GM23248 (cell line): ENCODE data around the gene IL26. TPM values are rescaled to one million over a fixed set of nuclear protein-coding genes. Genes with fewer than 3 reads are reported as not detected.

ENCODE experiments used
- DNase-seq: peaks from one replicate; pipeline ENCODE4 v3.0.0-alpha.2; 2015
- H2AFZ ChIP-seq: fragments of 200-600 bp; sonication (generic); 2 replicates; pipeline ENCODE4 v1.6.1; 2016; ENCODE audit warnings: antibody characterized with exemption
- H3F3A ChIP-seq: fragments of 200-600 bp; sonication (generic); 2 replicates; pipeline ENCODE4 v1.6.1; 2016; ENCODE audit warnings: mild to moderate bottlenecking, antibody characterized with exemption, mixed run types; ENCODE audit not compliant: insufficient read depth
- H3K27ac ChIP-seq: fragments of 200-600 bp; sonication (generic); 2 replicates; pipeline ENCODE4 v1.5.1; 2016; ENCODE audit warnings: mild to moderate bottlenecking
- H3K27me3 ChIP-seq: fragments of 200-600 bp; sonication (generic); replicated peaks from 2 replicates; pipeline ENCODE4 v1.6.1; 2016; ENCODE audit warnings: mild to moderate bottlenecking; ENCODE audit not compliant: insufficient read depth
- H3K36me3 ChIP-seq: fragments of 200-600 bp; sonication (generic); 2 replicates; pipeline ENCODE4 v1.6.1; 2016; ENCODE audit warnings: low read depth, mild to moderate bottlenecking
- H3K4me1 ChIP-seq: fragments of 200-600 bp; sonication (generic); 2 replicates; pipeline ENCODE4 v1.6.1; 2016; ENCODE audit warnings: mild to moderate bottlenecking; ENCODE audit not compliant: insufficient read depth
- H3K4me2 ChIP-seq: fragments of 200-600 bp; sonication (generic); one replicate; pipeline ENCODE4 v1.6.1; 2016; ENCODE audit warnings: mild to moderate bottlenecking; ENCODE audit not compliant: unreplicated experiment
- H3K4me3 ChIP-seq: fragments of 200-600 bp; sonication (generic); 2 replicates; pipeline ENCODE4 v1.5.1; 2016; ENCODE audit warnings: mild to moderate bottlenecking
- H3K79me2 ChIP-seq: fragments of 200-600 bp; sonication (generic); 2 replicates; pipeline ENCODE4 v1.6.1; 2016; ENCODE audit warnings: mild to moderate bottlenecking; ENCODE audit not compliant: insufficient read depth
- H3K9ac ChIP-seq: fragments of 200-600 bp; sonication (generic); 2 replicates; pipeline ENCODE4 v1.6.1; 2016; ENCODE audit warnings: mild to moderate bottlenecking
- H3K9me2 ChIP-seq: fragments of 200-600 bp; sonication (generic); 2 replicates; pipeline ENCODE4 v1.6.1; 2016; ENCODE audit warnings: mixed run types, mild to moderate bottlenecking, moderate library complexity; ENCODE audit not compliant: insufficient read depth
- H3K9me3 ChIP-seq: fragments of 200-600 bp; sonication (generic); one replicate; pipeline ENCODE4 v1.6.1; 2017; ENCODE audit warnings: low read depth
- H4K20me1 ChIP-seq: fragments of 200-600 bp; sonication (generic); 2 replicates; pipeline ENCODE4 v1.6.0; 2016; ENCODE audit not compliant: insufficient read depth
- EZH2 ChIP-seq: fragments of 200-600 bp; sonication (generic); IDR thresholded peaks from 2 replicates; pipeline ENCODE4 v1.6.1; 2018; ENCODE audit warnings: antibody characterized with exemption, mild to moderate bottlenecking; ENCODE audit not compliant: insufficient read depth, poor library complexity, severe bottlenecking
- EZH2phosphoT487 ChIP-seq: fragments of 200-600 bp; sonication (generic); IDR thresholded peaks from 2 replicates; pipeline ENCODE4 v1.6.1; 2018; ENCODE audit warnings: antibody characterized with exemption, moderate library complexity, mild to moderate bottlenecking, low read depth; ENCODE audit not compliant: insufficient read depth
- WGBS, 2 experiments: methylation state at CpG; one replicate each; pipeline ENCODE4 v1.1.6; 2015 to 2017; ENCODE audit warnings: low lambda C conversion rate in 2 of 2, low coverage in 1 of 2; ENCODE audit errors: missing lambda C conversion rate in 2 of 2; 5-methylcytosine and 5-hydroxymethylcytosine counted together
- in situ Hi-C: fragments of 300-500 bp; cut with MboI; formaldehyde crosslinking; loops from 2 replicates; pipeline ENCODE4 v1.15.0; 2020
- polyA plus RNA-seq: library from polyadenylated mRNA; unstranded; fragments of >200 nt; fragmentation: Nextera tagmentation; extraction: Ambion mirVana; gene quantifications from 2 replicates; pipeline ENCODE4 v1.2.1, GENCODE V29; 2016
- total RNA-seq: library from RNA; depleted of rRNA; stranded (reverse); fragments of >200 nt; shearing (Covaris generic); gene quantifications from 2 replicates; pipeline ENCODE4 v1.2.3, GENCODE V29; 2014

IL26 gene
- total and polyA plus RNA-seq, 2 experiments from 2014 or later: not detected

- Histone ChIP-seq H3K79me2 (no peaks in the 10 kb centered on the region), H3K27me3 (peaks cover 31% of the 10 kb centered on the region), H3K4me3 (no peak within 1 kb of the TSS), H3K9me3 (no peaks in the 10 kb centered on the region), H3F3A (no peaks in the 10 kb centered on the region), H3K27ac (no peak within 1 kb of the TSS), H2AFZ (no peak within 1 kb of the TSS), H3K36me3 (no peaks in the 10 kb centered on the region), H3K9ac (no peak within 1 kb of the TSS), H3K4me1 (no peaks in the 10 kb centered on the region), H3K4me2 (no peak within 1 kb of the TSS), H4K20me1 (no peaks in the 10 kb centered on the region), H3K9me2 (no peaks in the 10 kb centered on the region)
- TF ChIP-seq EZH2 (no peak), EZH2phosphoT487 (no peak)
- WGBS, 2 experiments: 27 to 29% methylated on average over 5 of the region's 5 CpGs
- no peak for DNase-seq
- in situ Hi-C loops: no loop called here
These were observed 65.8 kb downstream of the IL26 start, which contains the start of gene IFNG for GRCh38 chr12:68159681-68160304. Gene IFNG (minus strand): TSS chr12:68159740. CDS start chr12:68159615, 125 bp downstream.

- peak; percentile 29 for DNase-seq
- TF ChIP-seq EZH2phosphoT487: no peak
- TF ChIP-seq EZH2: no peak
- Histone ChIP-seq H3K4me2 (no peak overlapping the region), H3K9ac (no peak overlapping the region), H3F3A (no peaks in the 10 kb centered on the region), H3K4me1 (no peaks in the 10 kb centered on the region), H3K36me3 (no peaks in the 10 kb centered on the region), H4K20me1 (no peaks in the 10 kb centered on the region), H3K79me2 (no peaks in the 10 kb centered on the region), H3K4me3 (no peak overlapping the region), H3K27ac (no peak overlapping the region), H2AFZ (no peak overlapping the region), H3K9me2 (no peaks in the 10 kb centered on the region), H3K27me3 (peaks cover 40% of the 10 kb centered on the region), H3K9me3 (no peaks in the 10 kb centered on the region)
- WGBS, 2 experiments: 52 to 60% methylated on average over 2 of the region's 2 CpGs
- in situ Hi-C loops: no loop called here
These were observed 67.2 kb downstream of the IL26 start for GRCh38 chr12:68158432-68158831.

GRCh38 chr12:68157380-68157779, 68.2 kb downstream of the IL26 start:
- H3K36me3 ChIP-seq: no peaks in the 10 kb centered on the region
- H3K9me3 ChIP-seq: no peaks in the 10 kb centered on the region
- H3K27ac ChIP-seq: no peak overlapping the region
- DNase-seq: no peak
- 55 to 56% methylated on average over 4 of the region's 4 CpGs for WGBS, 2 experiments
- peaks cover 34% of the 10 kb centered on the region; the same call in 1 of the 2 replicates for H3K27me3 ChIP-seq
- H3K9ac ChIP-seq: no peak overlapping the region
- TF ChIP-seq EZH2 (no peak), EZH2phosphoT487 (no peak)
- H3K9me2 ChIP-seq: no peaks in the 10 kb centered on the region
- no peaks in the 10 kb centered on the region for H4K20me1 ChIP-seq
- no peaks in the 10 kb centered on the region for H3K4me1 ChIP-seq
- no peaks in the 10 kb centered on the region for H3F3A ChIP-seq
- no peak overlapping the region for H3K4me2 ChIP-seq
- no peaks in the 10 kb centered on the region for H3K79me2 ChIP-seq
- in situ Hi-C loops: no loop called here
- H2AFZ ChIP-seq: no peak overlapping the region
- no peak overlapping the region for H3K4me3 ChIP-seq

GRCh38 chr12:68156636-68157035, 69.0 kb downstream of the IL26 start:
- Histone ChIP-seq H3K27me3 (peaks cover 34% of the 10 kb centered on the region; the same call in 1 of the 2 replicates), H3K4me2 (no peak overlapping the region), H3K9me2 (no peaks in the 10 kb centered on the region), H3F3A (no peaks in the 10 kb centered on the region), H3K4me1 (no peaks in the 10 kb centered on the region), H3K36me3 (no peaks in the 10 kb centered on the region), H3K4me3 (no peak overlapping the region), H3K9me3 (no peaks in the 10 kb centered on the region), H3K9ac (no peak overlapping the region), H2AFZ (no peak overlapping the region), H3K27ac (no peak overlapping the region), H4K20me1 (no peaks in the 10 kb centered on the region), H3K79me2 (no peaks in the 10 kb centered on the region)
- DNase-seq: no peak
- no peak for TF ChIP-seq EZH2
- WGBS, 2 experiments: 0 to 4% methylated on average over 1 of the region's 1 CpG
- in situ Hi-C loops: no loop called here
